Neural cell (in vitro differentiated cells): ENCODE data around the gene TMEM232.

Experiments
- CTCF ChIP-seq: fragments of 450-650 bp; IDR thresholded peaks from 2 replicates; pipeline ENCODE4 v1.5.1; 2014; ENCODE audit warnings: antibody characterized with exemption, mild to moderate bottlenecking, moderate library complexity; ENCODE audit not compliant: poor library complexity, severe bottlenecking
- EZH2 ChIP-seq: fragments of 200-600, 300-800 bp; shearing (Covaris generic), sonication (generic); IDR thresholded peaks from 2 replicates; pipeline ENCODE4 v1.6.1; 2014; ENCODE audit warnings: antibody characterized with exemption, low read length, borderline replicate concordance, mild to moderate bottlenecking; ENCODE audit not compliant: insufficient read depth, poor library complexity, severe bottlenecking
- POLR2AphosphoS5 ChIP-seq: IDR thresholded peaks from 2 replicates; pipeline ENCODE4 v1.6.1; 2012
- RAD21 ChIP-seq: fragments of 450-650 bp; conservative IDR thresholded peaks from 2 replicates; pipeline ENCODE4 v1.6.1; 2014; ENCODE audit warnings: antibody characterized with exemption, mild to moderate bottlenecking, moderate library complexity
- REST ChIP-seq: IDR thresholded peaks from 2 replicates; pipeline ENCODE4 v1.6.1; 2012; ENCODE audit warnings: borderline replicate concordance
- SMC3 ChIP-seq: fragments of 450-650 bp; conservative IDR thresholded peaks from 2 replicates; pipeline ENCODE4 v1.6.1; 2014; ENCODE audit warnings: antibody characterized with exemption, mild to moderate bottlenecking, moderate library complexity; ENCODE audit not compliant: poor library complexity

GRCh38 chr5:110506378-110506777 lies 220.1 kb downstream of the TMEM232 start:
- TF ChIP-seq EZH2 (no peak), CTCF (no peak), REST (peak; percentile 58), RAD21 (no peak), POLR2AphosphoS5 (peak; percentile 95), SMC3 (no peak)
